Measurements from ENCODE around the gene HABP4. TPM values are rescaled to one million over a fixed set of nuclear protein-coding genes. Genes with fewer than 3 reads are reported as not detected.

Gene HABP4
- total RNA-seq, 1 donor from 2014 or later = 11.1 TPM

DNA sequence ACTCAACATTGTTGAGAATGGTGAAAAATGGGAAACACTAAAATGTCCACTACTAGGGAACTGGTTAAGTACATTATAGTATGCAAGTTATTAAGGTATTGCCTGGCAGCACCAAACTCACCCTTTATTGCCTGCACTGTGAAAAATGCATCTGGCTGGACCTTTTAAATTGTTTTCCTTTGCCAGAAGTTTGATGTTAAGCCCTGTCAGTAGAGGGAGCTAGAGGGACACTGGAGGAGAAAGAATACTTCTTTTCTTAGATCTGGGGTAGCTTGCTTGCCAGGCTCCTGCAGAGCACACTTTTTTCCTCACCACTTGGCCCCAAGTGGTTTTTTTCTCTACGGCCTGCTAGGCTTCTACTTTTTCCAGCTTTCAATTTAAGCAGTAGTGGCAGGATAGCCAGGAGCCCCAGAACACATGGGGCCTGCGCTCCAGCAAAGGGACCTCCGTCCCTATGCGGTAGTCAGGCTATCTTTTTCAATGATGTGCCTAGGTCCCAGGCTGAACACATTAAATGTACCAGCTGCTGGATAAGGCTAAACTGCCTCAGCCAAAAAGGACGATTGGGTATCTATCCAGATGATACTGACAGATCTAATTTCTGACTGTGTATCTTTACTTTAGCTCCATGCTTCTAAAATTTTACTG is 8.0 kb upstream of the HABP4 start:
- Mint-ChIP-seq H3K27ac (no peak overlapping the region), H3K9me3 (no peaks in the 10 kb centered on the region), H3K4me1 (ENCODE audit: low read depth) (no peaks in the 10 kb centered on the region), H3K36me3 (ENCODE audit: low read depth) (peaks cover 1% of the 10 kb centered on the region), H3K4me3 (no peak overlapping the region), H3K27me3 (ENCODE audit: insufficient read depth) (peaks cover 8% of the 10 kb centered on the region)
- intact Hi-C loops (cut with micrococcal nuclease) = loop anchor here (1.0 to 5.0 kb wide), 3 partner anchors 209 to 410 kb away; partner anchors contain the start of gene ZNF782
- peak; percentile 16 for DNase-seq (ENCODE audit: low spot score)

DNA sequence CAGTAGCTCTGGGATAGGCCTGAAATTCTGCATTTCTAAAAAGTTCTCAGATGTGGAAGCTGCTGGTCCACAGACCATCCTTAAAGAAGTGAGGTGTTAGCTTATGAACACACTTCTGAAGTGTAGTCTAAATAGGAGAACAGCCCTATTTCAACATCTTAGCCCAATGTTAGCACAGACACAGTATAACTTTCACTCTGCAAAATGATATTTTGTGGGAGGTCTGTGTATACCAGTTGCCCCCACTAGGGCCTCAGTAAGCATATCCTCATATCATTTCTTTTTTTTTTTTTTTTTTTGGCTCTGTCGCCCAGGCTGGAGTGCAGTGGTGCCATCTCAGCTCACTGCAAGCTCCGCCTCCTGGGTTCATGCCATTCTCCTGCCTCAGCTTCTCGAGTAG is 7.5 kb upstream of the HABP4 start:
- Mint-ChIP-seq H3K4me1 (ENCODE audit: low read depth) (no peaks in the 10 kb centered on the region), H3K27me3 (ENCODE audit: insufficient read depth) (peaks cover 14% of the 10 kb centered on the region), H3K36me3 (ENCODE audit: low read depth) (peaks cover 1% of the 10 kb centered on the region), H3K4me3 (no peak overlapping the region), H3K9me3 (no peaks in the 10 kb centered on the region), H3K27ac (no peak overlapping the region)
- no peak for DNase-seq (ENCODE audit: low spot score)
- intact Hi-C loops (cut with micrococcal nuclease) = loop anchor here (1.0 to 5.0 kb wide), 2 partner anchors 225 to 410 kb away; partner anchors contain the start of gene ZNF782

DNA sequence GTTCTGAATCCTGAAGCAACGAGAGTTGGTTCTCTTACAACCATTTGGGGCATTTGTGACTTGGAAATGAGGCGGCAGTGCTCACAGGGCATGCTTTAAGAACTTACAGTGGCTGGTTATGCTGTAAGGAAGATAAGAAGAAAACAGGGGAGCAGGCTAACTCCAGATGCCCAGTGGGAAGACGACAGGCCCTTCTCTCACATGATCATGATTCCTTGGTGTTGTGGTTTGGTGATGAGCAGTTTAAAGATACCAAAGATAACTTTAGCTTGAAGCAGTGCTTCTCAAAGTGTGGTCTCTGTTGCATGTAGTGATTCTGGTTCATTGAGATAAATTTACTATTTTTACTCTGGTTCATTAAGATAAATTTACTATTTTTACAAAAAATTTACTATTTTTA is 2.6 kb upstream of the HABP4 start:
- intact Hi-C loops (cut with micrococcal nuclease) = no loop called here
- no peak for DNase-seq (ENCODE audit: low spot score)
- Mint-ChIP-seq H3K27ac (no peak overlapping the region), H3K9me3 (no peaks in the 10 kb centered on the region), H3K36me3 (ENCODE audit: low read depth) (no peaks in the 10 kb centered on the region), H3K4me3 (no peak overlapping the region), H3K27me3 (ENCODE audit: insufficient read depth) (peaks cover 29% of the 10 kb centered on the region), H3K4me1 (ENCODE audit: low read depth) (peaks cover 15% of the 10 kb centered on the region)

DNA sequence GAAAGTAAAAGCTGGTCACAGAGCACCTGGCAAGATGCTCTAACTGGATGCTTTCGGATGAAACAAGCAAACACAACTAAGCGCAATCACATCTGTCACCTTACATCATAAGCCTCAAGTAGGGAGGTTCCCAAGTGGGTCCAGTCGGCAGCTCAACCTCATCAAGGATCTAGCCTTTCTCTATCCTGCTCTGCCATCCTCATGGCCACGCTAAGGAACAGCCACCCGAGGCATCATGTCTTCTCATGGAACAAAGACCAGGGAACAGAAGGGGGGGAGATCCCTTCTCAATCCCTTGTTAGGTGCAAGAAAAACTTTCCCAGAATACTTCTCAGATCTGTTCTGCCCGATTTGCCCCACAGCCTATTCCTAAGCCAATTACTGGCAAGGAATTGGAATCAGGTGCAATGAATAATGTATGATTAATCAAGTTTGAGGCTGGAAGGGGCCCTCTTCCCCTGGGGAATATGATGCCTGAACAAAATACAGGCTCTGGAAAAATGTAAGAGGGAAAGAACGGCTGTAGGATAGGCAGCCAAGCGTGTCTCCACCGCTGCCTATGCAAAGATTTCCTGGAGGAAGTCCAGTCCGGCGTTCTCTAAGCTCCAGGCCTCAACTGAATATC is 1.3 kb upstream of the HABP4 start:
- Mint-ChIP-seq H3K4me1 (ENCODE audit: low read depth) (peaks cover 20% of the 10 kb centered on the region), H3K27ac (no peak overlapping the region), H3K4me3 (peak overlapping the region; percentile 82), H3K9me3 (no peaks in the 10 kb centered on the region), H3K36me3 (ENCODE audit: low read depth) (peaks cover 1% of the 10 kb centered on the region), H3K27me3 (ENCODE audit: insufficient read depth) (peaks cover 29% of the 10 kb centered on the region)
- intact Hi-C loops (cut with micrococcal nuclease) = no loop called here
- DNase-seq (ENCODE audit: low spot score) = no peak

GRCh38 chr9:96449523-96449844 is 485 bp upstream of the HABP4 start:
- intact Hi-C loops (cut with micrococcal nuclease) = no loop called here
- Mint-ChIP-seq H3K27me3 (ENCODE audit: insufficient read depth) (peaks cover 29% of the 10 kb centered on the region), H3K4me1 (ENCODE audit: low read depth) (peaks cover 23% of the 10 kb centered on the region), H3K27ac (peak overlapping the region; percentile 4), H3K36me3 (ENCODE audit: low read depth) (peaks cover 2% of the 10 kb centered on the region), H3K9me3 (no peaks in the 10 kb centered on the region), H3K4me3 (peak overlapping the region; percentile 82)
- no peak for DNase-seq (ENCODE audit: low spot score)

- peaks cover 2% of the 10 kb centered on the region for H3K36me3 Mint-ChIP-seq (ENCODE audit: low read depth)
- peak; percentile 19 for DNase-seq (ENCODE audit: low spot score)
- H3K4me3 Mint-ChIP-seq = peak overlapping the region; percentile 87
- H3K27ac Mint-ChIP-seq = peak overlapping the region; percentile 55
- H3K4me1 Mint-ChIP-seq (ENCODE audit: low read depth) = peaks cover 23% of the 10 kb centered on the region
- no peaks in the 10 kb centered on the region for H3K9me3 Mint-ChIP-seq
- H3K27me3 Mint-ChIP-seq (ENCODE audit: insufficient read depth) = peaks cover 29% of the 10 kb centered on the region
- intact Hi-C loops (cut with micrococcal nuclease) = loop anchor here (1.0 to 5.0 kb wide), 5 partner anchors 33 to 204 kb away; partner anchors contain the start of genes PRXL2C and ZNF367
These were observed 902 bp downstream of the HABP4 start for GRCh38 chr9:96450613-96451528.

DNA sequence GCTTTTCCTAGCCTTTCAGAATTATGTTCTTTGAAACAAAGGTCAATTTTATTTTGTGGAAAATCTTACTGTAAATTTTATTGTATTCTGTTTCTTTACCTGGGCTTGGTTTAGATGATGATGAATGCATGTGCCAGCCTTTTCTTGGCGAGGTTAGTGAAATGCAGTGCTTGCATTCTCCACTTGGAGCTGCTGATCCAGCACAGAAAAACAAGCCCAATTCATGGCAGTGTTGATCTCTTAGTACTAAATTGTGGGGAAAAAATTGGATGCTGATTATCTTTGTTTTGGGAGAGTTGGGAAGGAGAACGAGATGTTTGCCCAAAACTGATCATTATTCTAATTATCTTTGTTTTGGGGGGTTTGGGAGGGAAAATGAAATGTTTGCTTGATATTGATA is 3.7 kb downstream of the HABP4 start:
- Mint-ChIP-seq H3K4me1 (ENCODE audit: low read depth) (peaks cover 23% of the 10 kb centered on the region), H3K9me3 (no peaks in the 10 kb centered on the region), H3K27ac (no peak overlapping the region), H3K27me3 (ENCODE audit: insufficient read depth) (peaks cover 9% of the 10 kb centered on the region), H3K36me3 (ENCODE audit: low read depth) (peaks cover 5% of the 10 kb centered on the region), H3K4me3 (no peak overlapping the region)
- intact Hi-C loops (cut with micrococcal nuclease) = loop anchor here (5.0 kb wide), 1 partner anchor 99 kb away; no protein-coding TSS in a partner anchor
- no peak for DNase-seq (ENCODE audit: low spot score)

DNA sequence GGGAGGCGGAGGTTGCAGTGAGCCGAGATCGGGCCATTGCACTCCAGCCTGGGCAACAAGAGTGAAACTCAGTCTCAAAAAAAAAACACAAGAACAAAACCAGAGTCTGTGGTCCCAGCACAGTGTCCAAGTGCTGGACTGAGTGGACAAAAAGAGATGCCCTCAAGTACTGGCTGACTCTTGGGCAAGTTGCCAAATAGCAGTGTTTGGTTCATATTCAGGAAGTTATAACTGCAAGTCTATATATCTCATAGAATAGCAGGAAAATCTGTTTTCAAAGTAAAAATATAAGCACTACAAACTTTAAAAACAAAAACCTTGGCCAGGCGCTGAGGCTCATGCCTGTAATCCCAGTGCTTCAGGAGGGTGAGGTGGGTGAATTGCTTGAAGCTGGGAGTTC is 7.3 kb downstream of the HABP4 start:
- Mint-ChIP-seq H3K36me3 (ENCODE audit: low read depth) (peaks cover 16% of the 10 kb centered on the region), H3K27ac (no peak overlapping the region), H3K27me3 (ENCODE audit: insufficient read depth) (no peaks in the 10 kb centered on the region), H3K9me3 (no peaks in the 10 kb centered on the region), H3K4me3 (no peak overlapping the region), H3K4me1 (ENCODE audit: low read depth) (peaks cover 19% of the 10 kb centered on the region)
- no peak for DNase-seq (ENCODE audit: low spot score)
- intact Hi-C loops (cut with micrococcal nuclease) = no loop called here

- peaks cover 15% of the 10 kb centered on the region for H3K4me1 Mint-ChIP-seq (ENCODE audit: low read depth)
- DNase-seq (ENCODE audit: low spot score) = no peak
- H3K27me3 Mint-ChIP-seq (ENCODE audit: insufficient read depth) = no peaks in the 10 kb centered on the region
- H3K36me3 Mint-ChIP-seq (ENCODE audit: low read depth) = peaks cover 16% of the 10 kb centered on the region
- H3K9me3 Mint-ChIP-seq = no peaks in the 10 kb centered on the region
- H3K4me3 Mint-ChIP-seq = no peak overlapping the region
- intact Hi-C loops (cut with micrococcal nuclease) = no loop called here
- H3K27ac Mint-ChIP-seq = no peak overlapping the region
These were observed 8.3 kb downstream of the HABP4 start for GRCh38 chr9:96458226-96458625.

DNA sequence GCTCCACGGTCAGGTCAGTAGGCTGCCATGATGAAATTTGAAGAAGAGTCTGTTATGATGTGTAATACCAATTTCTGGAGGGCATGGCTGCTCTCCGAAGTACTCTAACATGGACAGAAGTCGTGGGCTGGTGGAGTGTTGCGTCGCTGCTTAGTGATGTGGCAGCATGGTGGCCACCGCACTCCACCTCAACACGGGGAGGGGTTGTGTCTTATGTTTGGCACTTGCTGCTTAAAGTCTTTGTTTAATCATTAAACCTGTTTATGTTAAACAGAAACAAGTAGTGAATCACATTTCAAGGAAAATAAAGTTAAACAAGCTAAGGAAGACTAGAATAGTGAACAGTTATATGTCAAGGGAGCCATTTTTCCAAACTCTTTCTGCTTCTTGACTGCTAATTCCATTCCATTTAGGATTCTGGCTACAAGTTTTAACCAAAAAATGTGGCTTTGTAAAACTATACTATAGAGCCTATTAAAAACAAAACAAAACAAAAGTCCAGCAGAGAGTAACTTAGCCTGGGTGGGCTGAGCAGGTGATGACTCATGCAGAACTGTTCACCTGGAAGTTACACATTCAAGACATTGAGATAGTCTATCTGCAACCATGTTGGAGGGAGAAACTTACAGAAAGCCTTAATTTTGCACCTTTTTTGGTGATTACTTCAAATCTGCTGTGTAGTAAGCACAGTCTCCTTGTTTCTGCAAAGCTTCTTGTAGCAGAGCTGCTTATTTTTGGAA is 9.5 kb downstream of the HABP4 start:
- Mint-ChIP-seq H3K27me3 (ENCODE audit: insufficient read depth) (no peaks in the 10 kb centered on the region), H3K4me1 (ENCODE audit: low read depth) (peaks cover 9% of the 10 kb centered on the region), H3K9me3 (no peaks in the 10 kb centered on the region), H3K36me3 (ENCODE audit: low read depth) (peaks cover 14% of the 10 kb centered on the region), H3K27ac (no peak overlapping the region), H3K4me3 (no peak overlapping the region)
- intact Hi-C loops (cut with micrococcal nuclease) = no loop called here
- DNase-seq (ENCODE audit: low spot score) = no peak

DNA sequence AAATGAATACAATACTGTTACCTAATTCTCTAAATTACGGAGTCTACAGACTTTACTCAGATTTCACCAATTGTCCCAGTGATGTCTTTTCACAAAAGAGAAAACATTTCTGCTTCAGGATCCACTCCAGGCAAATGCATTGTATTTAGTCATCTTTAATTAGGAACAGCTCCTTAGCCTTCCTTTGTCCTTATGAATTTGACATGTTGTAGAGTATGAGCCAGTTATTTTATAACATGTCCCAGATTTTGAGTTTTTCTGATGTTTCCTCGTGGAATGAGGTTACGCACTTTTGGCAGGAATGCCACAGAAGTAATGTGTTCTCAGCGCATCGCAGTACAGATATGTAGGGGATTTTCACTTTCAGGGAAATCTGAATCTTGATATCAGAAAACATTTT is 10.5 kb downstream of the HABP4 start:
- Mint-ChIP-seq H3K9me3 (no peaks in the 10 kb centered on the region), H3K27ac (no peak overlapping the region), H3K36me3 (ENCODE audit: low read depth) (peaks cover 17% of the 10 kb centered on the region), H3K27me3 (ENCODE audit: insufficient read depth) (no peaks in the 10 kb centered on the region), H3K4me3 (no peak overlapping the region), H3K4me1 (ENCODE audit: low read depth) (peaks cover 9% of the 10 kb centered on the region)
- DNase-seq (ENCODE audit: low spot score) = no peak
- intact Hi-C loops (cut with micrococcal nuclease) = no loop called here

DNA sequence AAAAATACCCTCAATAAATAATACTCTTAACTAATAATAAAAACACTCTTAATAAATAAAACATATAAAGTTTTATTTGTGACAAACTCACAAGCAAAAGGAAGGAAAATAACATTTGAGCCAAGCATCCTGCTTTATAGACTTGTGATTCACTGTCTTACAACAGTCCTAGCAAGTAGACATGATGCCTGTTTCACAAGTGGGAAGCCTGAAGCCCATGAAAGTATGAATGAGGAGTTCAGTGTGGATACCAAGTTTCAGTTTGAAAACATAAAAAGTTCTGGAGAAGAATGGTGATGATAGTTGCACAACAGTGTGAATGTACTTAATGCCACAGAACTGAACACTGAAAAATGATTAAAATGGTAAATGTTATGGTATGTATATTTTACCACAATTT is 10.9 kb downstream of the HABP4 start:
- H3K27ac Mint-ChIP-seq = no peak overlapping the region
- peaks cover 9% of the 10 kb centered on the region for H3K4me1 Mint-ChIP-seq (ENCODE audit: low read depth)
- no peak overlapping the region for H3K4me3 Mint-ChIP-seq
- DNase-seq (ENCODE audit: low spot score) = no peak
- no peaks in the 10 kb centered on the region for H3K27me3 Mint-ChIP-seq (ENCODE audit: insufficient read depth)
- intact Hi-C loops (cut with micrococcal nuclease) = no loop called here
- H3K36me3 Mint-ChIP-seq (ENCODE audit: low read depth) = peaks cover 21% of the 10 kb centered on the region
- H3K9me3 Mint-ChIP-seq = no peaks in the 10 kb centered on the region
